WTC11 (cell line): Measurements from ENCODE around the gene WAC.

Source experiments
- ATF1 ChIP-seq: sonication (generic); formaldehyde crosslinking; IDR thresholded peaks from 2 replicates; pipeline ENCODE4 v1.8.1; 2023; ENCODE audit warnings: mild to moderate bottlenecking, moderate library complexity, missing genetic modification reagents
- JAZF1 ChIP-seq: fragments of 250-450 bp; sonication (Bioruptor Pico); IDR thresholded peaks from 2 replicates; pipeline ENCODE4 v1.9.0; 2021; ENCODE audit warnings: moderate library complexity, mild to moderate bottlenecking, inconsistent platforms
- KAT7 ChIP-seq: sonication (generic); formaldehyde crosslinking; IDR thresholded peaks from 2 replicates; pipeline ENCODE4 v1.8.1; 2023; ENCODE audit warnings: missing genetic modification reagents, mild to moderate bottlenecking, borderline replicate concordance
- NFYB ChIP-seq: sonication (generic); formaldehyde crosslinking; conservative IDR thresholded peaks from 2 replicates; pipeline ENCODE4 v1.8.0; 2022; ENCODE audit warnings: low read depth, missing genetic modification reagents
- SMAD4 ChIP-seq: sonication (generic); formaldehyde crosslinking; IDR thresholded peaks from 2 replicates; pipeline ENCODE4 v1.8.0; 2022; ENCODE audit warnings: mild to moderate bottlenecking, missing genetic modification reagents
- SP1 ChIP-seq: sonication (generic); formaldehyde crosslinking; conservative IDR thresholded peaks from 2 replicates; pipeline ENCODE4 v1.8.1; 2022; ENCODE audit warnings: missing genetic modification reagents
- TCF7 ChIP-seq: sonication (generic); formaldehyde crosslinking; IDR thresholded peaks from 2 replicates; pipeline ENCODE4 v1.8.0; 2022; ENCODE audit warnings: mild to moderate bottlenecking, low read depth, missing genetic modification reagents, moderate library complexity
- TF ChIP-seq, protein P1 (sequence below): fragments of 200-600 bp; IDR thresholded peaks from 2 replicates; pipeline ENCODE4 v1.8.0; 2022; ENCODE audit warnings: antibody characterized with exemption
- TF ChIP-seq, protein P2 (sequence below): sonication (generic); formaldehyde crosslinking; IDR thresholded peaks from 2 replicates; pipeline ENCODE4 v1.8.1; 2023; ENCODE audit warnings: mild to moderate bottlenecking, missing genetic modification reagents, moderate library complexity
- TF ChIP-seq, protein P3 (sequence below): sonication (generic); formaldehyde crosslinking; IDR thresholded peaks from 2 replicates; pipeline ENCODE4 v1.8.0; 2022; ENCODE audit warnings: mild to moderate bottlenecking, missing genetic modification reagents

DNA sequence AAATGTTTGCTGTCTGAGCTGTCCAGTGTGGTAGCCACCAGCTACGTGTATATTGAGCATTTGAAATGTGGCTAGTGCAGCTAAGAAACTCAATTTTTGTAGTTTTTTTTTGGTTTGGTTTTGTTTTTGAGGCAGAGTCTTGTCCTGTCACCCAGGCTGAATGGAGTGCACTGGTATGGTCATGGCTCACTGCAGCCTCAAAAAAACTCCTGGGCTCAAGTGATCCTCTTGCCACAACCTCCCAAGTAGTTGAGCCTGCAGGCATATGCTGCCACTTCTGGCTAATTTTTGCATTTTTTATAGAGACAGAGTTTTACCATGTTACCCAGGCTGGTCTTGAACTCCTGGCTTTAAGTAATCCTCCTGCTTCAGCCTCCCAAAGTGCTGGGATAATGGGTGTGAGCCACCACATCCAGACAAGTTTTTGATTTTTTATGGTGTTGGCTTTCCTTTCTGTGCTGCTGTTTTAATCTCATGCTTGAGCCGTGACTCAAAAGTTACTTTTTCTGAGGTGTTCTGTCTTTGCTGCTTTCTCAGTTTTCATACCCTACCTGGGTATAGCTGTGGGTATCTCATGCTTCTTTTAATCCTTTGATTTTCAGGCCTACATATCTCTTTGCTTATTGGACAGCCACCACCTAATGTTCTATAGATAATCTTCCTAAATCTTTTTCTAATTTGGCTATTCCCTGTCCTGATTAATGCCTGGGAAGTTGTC is 16.0 kb downstream of the WAC start:
- TF ChIP-seq, protein P1, sequence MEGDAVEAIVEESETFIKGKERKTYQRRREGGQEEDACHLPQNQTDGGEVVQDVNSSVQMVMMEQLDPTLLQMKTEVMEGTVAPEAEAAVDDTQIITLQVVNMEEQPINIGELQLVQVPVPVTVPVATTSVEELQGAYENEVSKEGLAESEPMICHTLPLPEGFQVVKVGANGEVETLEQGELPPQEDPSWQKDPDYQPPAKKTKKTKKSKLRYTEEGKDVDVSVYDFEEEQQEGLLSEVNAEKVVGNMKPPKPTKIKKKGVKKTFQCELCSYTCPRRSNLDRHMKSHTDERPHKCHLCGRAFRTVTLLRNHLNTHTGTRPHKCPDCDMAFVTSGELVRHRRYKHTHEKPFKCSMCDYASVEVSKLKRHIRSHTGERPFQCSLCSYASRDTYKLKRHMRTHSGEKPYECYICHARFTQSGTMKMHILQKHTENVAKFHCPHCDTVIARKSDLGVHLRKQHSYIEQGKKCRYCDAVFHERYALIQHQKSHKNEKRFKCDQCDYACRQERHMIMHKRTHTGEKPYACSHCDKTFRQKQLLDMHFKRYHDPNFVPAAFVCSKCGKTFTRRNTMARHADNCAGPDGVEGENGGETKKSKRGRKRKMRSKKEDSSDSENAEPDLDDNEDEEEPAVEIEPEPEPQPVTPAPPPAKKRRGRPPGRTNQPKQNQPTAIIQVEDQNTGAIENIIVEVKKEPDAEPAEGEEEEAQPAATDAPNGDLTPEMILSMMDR, result no peak
- no peak for TF ChIP-seq JAZF1 (CRISPR knock-in tag)
- no peak for TF ChIP-seq TCF7 (CRISPR knock-in tag)
- TF ChIP-seq, protein P2, sequence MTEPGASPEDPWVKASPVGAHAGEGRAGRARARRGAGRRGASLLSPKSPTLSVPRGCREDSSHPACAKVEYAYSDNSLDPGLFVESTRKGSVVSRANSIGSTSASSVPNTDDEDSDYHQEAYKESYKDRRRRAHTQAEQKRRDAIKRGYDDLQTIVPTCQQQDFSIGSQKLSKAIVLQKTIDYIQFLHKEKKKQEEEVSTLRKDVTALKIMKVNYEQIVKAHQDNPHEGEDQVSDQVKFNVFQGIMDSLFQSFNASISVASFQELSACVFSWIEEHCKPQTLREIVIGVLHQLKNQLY (CRISPR knock-in tag), result no peak
- no peak for TF ChIP-seq NFYB (CRISPR knock-in tag)
- TF ChIP-seq SP1 (CRISPR knock-in tag), result no peak
- no peak for TF ChIP-seq KAT7 (CRISPR knock-in tag)
- no peak for TF ChIP-seq ATF1 (CRISPR knock-in tag)
- TF ChIP-seq SMAD4 (CRISPR knock-in tag), result no peak
- TF ChIP-seq, protein P3, sequence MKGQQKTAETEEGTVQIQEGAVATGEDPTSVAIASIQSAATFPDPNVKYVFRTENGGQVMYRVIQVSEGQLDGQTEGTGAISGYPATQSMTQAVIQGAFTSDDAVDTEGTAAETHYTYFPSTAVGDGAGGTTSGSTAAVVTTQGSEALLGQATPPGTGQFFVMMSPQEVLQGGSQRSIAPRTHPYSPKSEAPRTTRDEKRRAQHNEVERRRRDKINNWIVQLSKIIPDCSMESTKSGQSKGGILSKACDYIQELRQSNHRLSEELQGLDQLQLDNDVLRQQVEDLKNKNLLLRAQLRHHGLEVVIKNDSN (CRISPR knock-in tag), result no peak
